ENCODE results near the gene RBM44.

The RBM44 gene

GRCh38 chr2:237886685-237887481 lies 88.3 kb downstream of the RBM44 start:
- DNase-seq = no peak

- no peak for DNase-seq
Measured at GRCh38 chr2:237888389-237888788, 89.8 kb downstream of the RBM44 start.

DNA sequence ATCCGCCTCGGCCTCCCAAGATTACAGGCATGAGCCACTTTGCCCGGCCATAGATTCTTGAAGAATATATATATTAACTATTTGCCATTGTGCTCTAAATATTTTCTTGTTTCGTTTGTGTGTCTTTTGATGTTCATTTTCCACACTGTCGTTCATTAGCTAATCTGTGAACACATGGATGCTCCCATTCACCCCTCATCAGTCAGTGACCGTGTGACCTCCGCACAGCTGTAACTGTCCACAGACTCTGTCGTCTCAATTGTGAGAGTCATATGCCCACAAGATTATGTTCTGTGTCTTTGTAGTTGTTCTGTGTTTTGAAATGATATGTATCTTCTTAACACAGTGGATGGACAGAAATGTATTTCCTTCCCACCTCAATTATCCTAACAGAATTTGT lies 90.4 kb downstream of the RBM44 start:
- no peak for DNase-seq

- DNase-seq = no peak
Measured at GRCh38 chr2:237889811-237890210, 91.2 kb downstream of the RBM44 start.

All from NCI-H1105 treated with DMSO at 0.1 percent for 48 hours (cell line).